T-cell (primary cell): ENCODE data around the gene MXRA5. TPM values are rescaled to one million over a fixed set of nuclear protein-coding genes. Genes with fewer than 3 reads are reported as not detected.
"Not testable (repeated sequence)": the region's sequence is repeated elsewhere in the genome, so short reads cannot be mapped to it uniquely, and the experiment has no call there.

Experiments
- ATAC-seq, 4 experiments: fragments of 200-7000 bp in 3 of 4; fragments of 150-1000 bp in 1 of 4; cut with Tn5 transposase; replicated peaks in 1 of 4; 1 replicate in 3 of 4; 2 replicates in 1 of 4; pipeline ENCODE4 v1.10.0; 2021; ENCODE audit warnings: moderate library complexity in 3 of 4, mild to moderate bottlenecking in 2 of 4, moderate number of reproducible peaks in 1 of 4
- CTCF ChIA-PET, 2 donors: fragments of 300-600 bp; sonication (Branson Sonifier 250); formaldehyde crosslinking; loops; one replicate each; lab custom pipeline; 2022; ENCODE audit warnings: antibody characterized with exemption in 2 of 2; lab: Charles Lee
- POLR2A ChIA-PET, 2 donors: fragments of 300-600 bp; sonication (Branson Sonifier 250); formaldehyde crosslinking; loops; one replicate each; lab custom pipeline; 2022; ENCODE audit warnings: antibody characterized with exemption in 2 of 2; lab: Charles Lee
- DNase-seq, 35 experiments: peaks; one replicate each; pipeline versions ENCODE4 v3.0.0 to v3.0.0-alpha.2; 2013 to 2023
- H3K27ac ChIP-seq: one replicate; pipeline ENCODE4 v1.5.1; 2013; ENCODE audit warnings: low read length
- H3K27me3 ChIP-seq, 2 experiments: replicated peaks in 1 of 2; 1 replicate in 1 of 2; 2 replicates in 1 of 2; pipeline versions ENCODE4 v1.6.1 to v1.7.0; 2013; ENCODE audit warnings: low read length in 1 of 2, mixed read lengths in 1 of 2; ENCODE audit not compliant: control insufficient read depth in 2 of 2, insufficient read depth in 2 of 2; ENCODE audit errors: extremely low read depth in 1 of 2
- H3K36me3 ChIP-seq, 2 donors: 1 replicate in 1 of 2; 2 replicates in 1 of 2; pipeline versions ENCODE4 v1.6.1 to v1.7.0; 2013; ENCODE audit warnings: low read length in 1 of 2; ENCODE audit not compliant: control insufficient read depth in 2 of 2, insufficient read depth in 1 of 2; ENCODE audit errors: extremely low read depth in 1 of 2
- H3K4me1 ChIP-seq, 2 experiments: 1 replicate in 1 of 2; 2 replicates in 1 of 2; pipeline versions ENCODE4 v1.6.1 to v1.7.0; 2013; ENCODE audit warnings: low read length in 2 of 2, mixed read lengths in 1 of 2; ENCODE audit not compliant: insufficient read depth in 2 of 2, control insufficient read depth in 1 of 2; ENCODE audit errors: extremely low read depth in 1 of 2
- H3K4me3 ChIP-seq, 2 donors: 1 replicate in 1 of 2; 2 replicates in 1 of 2; pipeline versions ENCODE4 v1.5.1 to v1.7.0; 2013; ENCODE audit warnings: mild to moderate bottlenecking in 2 of 2, low read length in 1 of 2, moderate library complexity in 1 of 2; ENCODE audit not compliant: control insufficient read depth in 1 of 2; ENCODE audit errors: extremely low read depth in 1 of 2
- H3K9me3 ChIP-seq: 2 replicates; pipeline ENCODE4 v1.7.0; 2013
- H3K27ac Mint-ChIP-seq, 2 donors: one replicate each; pipeline ENCODE4 v1.8.0; 2020 to 2021; ENCODE audit warnings: mild to moderate bottlenecking in 2 of 2, mixed read lengths in 2 of 2
- H3K27me3 Mint-ChIP-seq, 2 donors: one replicate each; pipeline ENCODE4 v1.8.0; 2021 to 2022; ENCODE audit warnings: mixed read lengths in 2 of 2
- H3K36me3 Mint-ChIP-seq: one replicate; pipeline ENCODE4 v1.8.0; 2021; ENCODE audit warnings: mixed read lengths
- H3K4me1 Mint-ChIP-seq, 3 donors: one replicate each; pipeline ENCODE4 v1.8.0; 2020 to 2022; ENCODE audit warnings: mixed read lengths in 3 of 3, mild to moderate bottlenecking in 1 of 3
- H3K4me3 Mint-ChIP-seq, 3 donors: one replicate each; pipeline ENCODE4 v1.8.0; 2020 to 2022; ENCODE audit warnings: mild to moderate bottlenecking in 3 of 3, mixed read lengths in 3 of 3, moderate library complexity in 3 of 3
- H3K9me3 Mint-ChIP-seq, 3 donors: one replicate each; pipeline ENCODE4 v1.8.0; 2020 to 2022; ENCODE audit warnings: mixed read lengths in 3 of 3
- WGBS: methylation state at CpG from one replicate; pipeline ENCODE4 v1.1.5; 2013; ENCODE audit warnings: missing lambda C conversion rate; ENCODE audit not compliant: insufficient coverage; 5-methylcytosine and 5-hydroxymethylcytosine counted together
- total RNA-seq, 35 experiments: library from RNA in 6 of 35; stranded (reverse) in 6 of 35; fragments of 120-200 nt in 1 of 35; gene quantifications; one replicate each; pipeline versions ENCODE4 v1.2.1 to v1.2.4 and lab custom pipeline; 2013 to 2026

MXRA5 gene
- total RNA-seq, 5 donors from 2014 or later (not counting 1 experiment from before 2014, with no cell fraction given) = 0.03 to 0.09 (median 0.06) TPM; not detected in 2

- ChIA-PET POLR2A (no interaction called here), CTCF (no interaction called here)
- DNase-seq (no peak), ATAC-seq (no peak)
- no peaks in the 10 kb centered on the region for H3K36me3 ChIP-seq
- H3K4me3 Mint-ChIP-seq = no peak overlapping the region
- no peak overlapping the region for H3K4me3 ChIP-seq
- no peaks in the 10 kb centered on the region for H3K9me3 ChIP-seq
- H3K27ac ChIP-seq = no peak overlapping the region
- H3K4me1 ChIP-seq = no peaks in the 10 kb centered on the region
- WGBS = 13% methylated on average over 44 of the region's 68 CpGs
- H3K27me3 Mint-ChIP-seq = peaks cover 13 to 40% of the 10 kb centered on the region in 2 donors
- peaks cover 2 to 11% (median 6%) of the 10 kb centered on the region in 3 donors for H3K9me3 Mint-ChIP-seq
- H3K27ac Mint-ChIP-seq = no peak overlapping the region
- peaks cover 2 to 15% of the 10 kb centered on the region in 2 experiments for H3K27me3 ChIP-seq
- no peaks in the 10 kb centered on the region for H3K4me1 Mint-ChIP-seq
- no peaks in the 10 kb centered on the region for H3K36me3 Mint-ChIP-seq
Observed at GRCh38 chrX:3345281-3346191, 916 bp downstream of the MXRA5 start.

DNA sequence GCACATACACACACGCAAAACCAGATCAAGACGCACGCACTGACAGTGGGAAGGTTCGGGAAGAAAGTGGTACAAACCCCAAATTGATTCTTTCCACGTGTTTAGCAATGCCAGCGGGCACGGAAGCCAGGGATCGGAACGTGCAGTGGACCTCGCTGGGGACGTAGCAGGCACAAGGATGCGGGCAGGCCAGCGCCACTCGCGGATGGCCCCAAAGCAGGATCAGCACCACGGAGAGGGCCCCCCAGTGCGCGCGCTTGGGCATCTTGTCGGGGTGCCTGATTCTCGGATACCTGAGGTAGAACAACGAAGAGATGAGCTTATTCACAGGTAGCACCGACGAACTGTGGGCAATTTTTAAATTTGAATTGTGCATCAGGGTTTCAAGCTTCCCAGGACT is 2.9 kb downstream of the MXRA5 start:
- H3K9me3 Mint-ChIP-seq = not testable (repeated sequence)
- H3K27me3 Mint-ChIP-seq = peaks cover 10 to 35% of the 10 kb centered on the region in 2 donors

GRCh38 chrX:3340016-3340415 is 6.4 kb downstream of the MXRA5 start:
- Histone ChIP-seq H3K4me3 (no peak overlapping the region), H3K27me3 (peaks cover 2 to 5% of the 10 kb centered on the region in 2 experiments), H3K27ac (no peak overlapping the region), H3K36me3 (no peaks in the 10 kb centered on the region), H3K9me3 (no peaks in the 10 kb centered on the region), H3K4me1 (no peaks in the 10 kb centered on the region)
- no peak for DNase-seq
- no peaks in the 10 kb centered on the region for H3K36me3 Mint-ChIP-seq
- peaks cover 0 to 10% (median 2%) of the 10 kb centered on the region in 3 donors for H3K9me3 Mint-ChIP-seq
- WGBS = no CpG with 5 or more reads among the region's 1 CpG
- no peak for ATAC-seq
- H3K4me3 Mint-ChIP-seq = no peak overlapping the region
- CTCF ChIA-PET = no interaction called here
- H3K4me1 Mint-ChIP-seq = no peaks in the 10 kb centered on the region
- POLR2A ChIA-PET = no interaction called here
- H3K27ac Mint-ChIP-seq = no peak overlapping the region
- H3K27me3 Mint-ChIP-seq = peaks cover 7 to 22% of the 10 kb centered on the region in 2 donors

More for the DNA sequence above, 2.9 kb downstream of the MXRA5 start:
- CTCF ChIA-PET, H3K27ac Mint-ChIP-seq, H3K4me1 ChIP-seq, H3K4me3 Mint-ChIP-seq, POLR2A ChIA-PET, H3K36me3 Mint-ChIP-seq, H3K27ac ChIP-seq, H3K9me3 ChIP-seq, H3K4me3 ChIP-seq, H3K36me3 ChIP-seq, H3K4me1 Mint-ChIP-seq, ATAC-seq, DNase-seq: not testable (repeated sequence)
- peaks cover 2 to 15% of the 10 kb centered on the region in 2 experiments for H3K27me3 ChIP-seq
- WGBS = 20% methylated on average over 1 of the region's 24 CpGs

- Mint-ChIP-seq H3K36me3 (no peaks in the 10 kb centered on the region), H3K9me3 (peaks cover 0 to 9% (median 3%) of the 10 kb centered on the region in 3 donors), H3K27ac (no peak overlapping the region), H3K27me3 (no peaks in the 10 kb centered on the region), H3K4me3 (no peak overlapping the region), H3K4me1 (no peaks in the 10 kb centered on the region)
- no peak overlapping the region for H3K27ac ChIP-seq
- no peak for DNase-seq
- ChIA-PET CTCF (no interaction called here), POLR2A (no interaction called here)
- ATAC-seq = no peak
- no peaks in the 10 kb centered on the region for H3K36me3 ChIP-seq
- WGBS = 79% methylated on average over 5 of the region's 7 CpGs
- H3K9me3 ChIP-seq = no peaks in the 10 kb centered on the region
- H3K27me3 ChIP-seq = no peaks in the 10 kb centered on the region
- no peak overlapping the region for H3K4me3 ChIP-seq
- no peaks in the 10 kb centered on the region for H3K4me1 ChIP-seq
Observed at GRCh38 chrX:3326681-3327080, 19.8 kb downstream of the MXRA5 start.

DNA sequence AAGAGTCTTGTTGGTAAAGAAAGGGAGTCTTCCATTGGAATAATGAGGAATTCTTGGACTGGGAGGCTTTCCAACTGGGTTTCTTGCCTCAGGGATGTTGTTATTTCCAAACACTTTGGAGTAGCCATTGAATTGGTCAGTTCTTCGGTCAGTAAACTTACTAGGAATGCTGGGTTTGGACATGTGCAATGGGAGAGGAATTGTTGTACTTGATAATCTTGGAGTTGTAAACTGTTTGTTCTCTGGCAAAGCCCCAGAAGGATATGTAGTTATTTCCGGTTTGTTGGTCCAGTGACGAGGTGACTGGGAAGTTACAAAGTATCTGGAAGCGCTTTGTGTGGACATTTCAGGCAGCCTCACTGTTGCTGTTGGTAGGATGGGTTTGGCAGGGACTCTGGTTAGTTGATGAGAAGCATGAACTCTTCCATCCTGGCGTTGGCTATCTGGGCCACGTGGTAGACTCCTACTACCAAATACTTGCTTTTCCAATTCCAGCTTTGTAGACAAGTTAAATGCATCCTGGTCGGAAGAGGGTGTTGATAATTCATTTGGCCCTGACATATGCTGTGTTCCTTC is 25.9 kb downstream of the MXRA5 start:
- H3K4me1 ChIP-seq = no peaks in the 10 kb centered on the region
- no peak overlapping the region for H3K27ac Mint-ChIP-seq

GRCh38 chrX:3317191-3317718 is 29.2 kb downstream of the MXRA5 start:
- no peak overlapping the region for H3K4me3 ChIP-seq
- ChIA-PET CTCF (no interaction called here), POLR2A (no interaction called here)
- H3K9me3 Mint-ChIP-seq = peaks cover 0 to 16% (median 0%) of the 10 kb centered on the region in 3 donors
- H3K36me3 Mint-ChIP-seq = no peaks in the 10 kb centered on the region
- no peak overlapping the region for H3K27ac Mint-ChIP-seq
- DNase-seq = no peak
- no peaks in the 10 kb centered on the region for H3K27me3 ChIP-seq
- no peaks in the 10 kb centered on the region for H3K36me3 ChIP-seq
- H3K27ac ChIP-seq = no peak overlapping the region
- H3K27me3 Mint-ChIP-seq = no peaks in the 10 kb centered on the region
- no peak for ATAC-seq
- no peaks in the 10 kb centered on the region for H3K9me3 ChIP-seq
- H3K4me1 Mint-ChIP-seq = no peaks in the 10 kb centered on the region
- H3K4me3 Mint-ChIP-seq = no peak overlapping the region
- H3K4me1 ChIP-seq = no peaks in the 10 kb centered on the region
- WGBS = 76% methylated on average over 32 of the region's 47 CpGs

More for the DNA sequence above, 25.9 kb downstream of the MXRA5 start:
- Histone ChIP-seq H3K27me3 (no peaks in the 10 kb centered on the region), H3K9me3 (no peaks in the 10 kb centered on the region), H3K27ac (no peak overlapping the region), H3K36me3 (no peaks in the 10 kb centered on the region), H3K4me3 (no peak overlapping the region)
- Mint-ChIP-seq H3K4me1 (no peaks in the 10 kb centered on the region), H3K9me3 (peaks cover 0 to 9% (median 3%) of the 10 kb centered on the region in 3 donors), H3K36me3 (no peaks in the 10 kb centered on the region), H3K4me3 (no peak overlapping the region), H3K27me3 (no peaks in the 10 kb centered on the region)
- ChIA-PET POLR2A (no interaction called here), CTCF (no interaction called here)
- DNase-seq = no peak
- ATAC-seq = no peak
- 80% methylated on average over 1 of the region's 7 CpGs for WGBS
